Liver (tissue), 9 donors: Measurements from ENCODE around the gene CAMK1D. TPM values are rescaled to one million over a fixed set of nuclear protein-coding genes. Genes with fewer than 3 reads are reported as not detected.

Experiments used
- DNase-seq: peaks from one replicate; pipeline ENCODE4 v3.0.0-alpha.2; 2017; ENCODE audit warnings: low spot score
- H3K27ac ChIP-seq, 2 donors: one replicate each; pipeline ENCODE4 v1.7.0; 2013; ENCODE audit warnings: inconsistent platforms in 2 of 2, low read length in 2 of 2, control low read depth in 1 of 2, low read depth in 1 of 2, mild to moderate bottlenecking in 1 of 2
- H3K27me3 ChIP-seq, 4 donors: one replicate each; pipeline versions ENCODE4 v1.6.1 to v1.7.0; 2013; ENCODE audit warnings: low read length in 3 of 4, inconsistent platforms in 1 of 4, mild to moderate bottlenecking in 1 of 4, moderate library complexity in 1 of 4; ENCODE audit not compliant: control insufficient read depth in 4 of 4, insufficient read depth in 4 of 4
- H3K36me3 ChIP-seq, 4 donors: one replicate each; pipeline versions ENCODE4 v1.6.1 to v1.7.0; 2013; ENCODE audit warnings: low read length in 3 of 4, mild to moderate bottlenecking in 3 of 4, low read depth in 1 of 4, moderate library complexity in 1 of 4; ENCODE audit not compliant: control insufficient read depth in 4 of 4, insufficient read depth in 3 of 4
- H3K4me1 ChIP-seq, 4 donors: one replicate each; pipeline versions ENCODE4 v1.6.1 to v1.7.0; 2013; ENCODE audit warnings: low read length in 3 of 4, mild to moderate bottlenecking in 3 of 4, moderate library complexity in 1 of 4; ENCODE audit not compliant: control insufficient read depth in 4 of 4, insufficient read depth in 4 of 4
- H3K4me3 ChIP-seq, 3 donors: one replicate each; pipeline versions ENCODE4 v1.6.1 to v1.7.0; 2013; ENCODE audit warnings: low read length in 3 of 3, control low read depth in 1 of 3, low read depth in 1 of 3, mild to moderate bottlenecking in 1 of 3
- H3K9ac ChIP-seq, 2 donors: one replicate each; pipeline ENCODE4 v1.7.0; 2013; ENCODE audit warnings: low read length in 2 of 2, mild to moderate bottlenecking in 2 of 2, moderate library complexity in 2 of 2, control low read depth in 1 of 2, low read depth in 1 of 2
- H3K9me3 ChIP-seq, 4 donors: one replicate each; pipeline versions ENCODE4 v1.6.1 to v1.7.0; 2013; ENCODE audit warnings: low read length in 3 of 4; ENCODE audit not compliant: control insufficient read depth in 4 of 4
- ATF3 ChIP-seq: IDR thresholded peaks from 2 replicates; pipeline ENCODE4 v1.6.1; 2016; ENCODE audit warnings: antibody characterized with exemption
- CTCF ChIP-seq: fragments of 150-350 bp; IDR thresholded peaks from 2 replicates; pipeline ENCODE4 v1.5.1; 2017; ENCODE audit warnings: improper control_type of control experiment, low read depth, low read length; ENCODE audit not compliant: missing input control
- EGR1 ChIP-seq, 2 donors: IDR thresholded peaks; 2 replicates each; pipeline ENCODE4 v1.6.1; 2016 to 2018; ENCODE audit warnings: antibody characterized with exemption in 2 of 2, low read depth in 2 of 2
- FOXA1 ChIP-seq: IDR thresholded peaks from 2 replicates; pipeline ENCODE4 v1.6.1; 2016; ENCODE audit warnings: antibody characterized with exemption
- FOXA2 ChIP-seq: IDR thresholded peaks from 2 replicates; pipeline ENCODE4 v1.6.1; 2016; ENCODE audit warnings: antibody characterized with exemption
- HNF4A ChIP-seq, 2 donors: conservative IDR thresholded peaks; 2 replicates each; pipeline ENCODE4 v1.6.1; 2016; ENCODE audit warnings: antibody characterized with exemption in 2 of 2, mild to moderate bottlenecking in 2 of 2
- HNF4G ChIP-seq: IDR thresholded peaks from 2 replicates; pipeline ENCODE4 v1.6.1; 2016; ENCODE audit warnings: antibody characterized with exemption
- JUND ChIP-seq, 2 donors: IDR thresholded peaks; 2 replicates each; pipeline ENCODE4 v1.6.1; 2016; ENCODE audit warnings: antibody characterized with exemption in 2 of 2
- MAX ChIP-seq: IDR thresholded peaks from 2 replicates; pipeline ENCODE4 v1.6.1; 2016; ENCODE audit warnings: antibody characterized with exemption
- NR2F2 ChIP-seq: IDR thresholded peaks from 2 replicates; pipeline ENCODE4 v1.6.1; 2016; ENCODE audit warnings: antibody characterized with exemption
- RAD21 ChIP-seq, 2 donors: IDR thresholded peaks; 2 replicates each; pipeline ENCODE4 v1.6.1; 2016; ENCODE audit warnings: antibody characterized with exemption in 2 of 2, mild to moderate bottlenecking in 2 of 2
- REST ChIP-seq: IDR thresholded peaks from 2 replicates; pipeline ENCODE4 v1.6.1; 2016; ENCODE audit warnings: antibody characterized with exemption, mild to moderate bottlenecking
- SP1 ChIP-seq: IDR thresholded peaks from 2 replicates; pipeline ENCODE4 v1.6.1; 2018; ENCODE audit warnings: antibody characterized with exemption, mild to moderate bottlenecking
- TAF1 ChIP-seq: conservative IDR thresholded peaks from 2 replicates; pipeline ENCODE4 v1.6.1; 2016; ENCODE audit warnings: antibody characterized with exemption, mild to moderate bottlenecking
- ZBTB33 ChIP-seq: IDR thresholded peaks from 2 replicates; pipeline ENCODE4 v1.6.1; 2016; ENCODE audit warnings: antibody characterized with exemption
- WGBS: extraction: QIAGEN DNeasy Blood & Tissue Kit; methylation state at CpG from one replicate; pipeline ENCODE4 v1.1.7; 2013; 5-methylcytosine and 5-hydroxymethylcytosine counted together
- polyA plus RNA-seq, 2 donors: library from polyadenylated mRNA; stranded (reverse) in 1 of 2; unstranded in 1 of 2; fragments of 200-250 nt in 1 of 2; fragments of >200 nt in 1 of 2; fragmentation: Nextera tagmentation in 1 of 2; extraction: Ambion mirVana in 1 of 2; gene quantifications; one replicate each; pipeline versions ENCODE4 v1.2.1 to v1.2.3, GENCODE V29; 2013 to 2015
- total RNA-seq, 2 donors: library from RNA; depleted of rRNA; stranded (reverse); fragments of >200 nt; gene quantifications; one replicate each; pipeline ENCODE4 v1.2.3, GENCODE V29; 2014
- donor health status: healthy.
- donor health status: healthy.
- donor health status: healthy.
- donor health status: healthy.
- donor health status: healthy.

CAMK1D gene
- total and polyA plus RNA-seq, 4 donors: 2.7 to 10.1 (median 4.2) TPM

- H3K9me3 ChIP-seq: no peaks in the 10 kb centered on the region
- WGBS: 83% methylated on average over 10 of the region's 10 CpGs
- no peaks in the 10 kb centered on the region for H3K36me3 ChIP-seq
- DNase-seq: no peak
- H3K9ac ChIP-seq: no peak overlapping the region
- no peak overlapping the region for H3K4me3 ChIP-seq
- H3K27ac ChIP-seq: peak overlapping the region in 1 of 2 donors; percentile 28
- H3K27me3 ChIP-seq: no peaks in the 10 kb centered on the region
- peaks cover 9 to 22% (median 18%) of the 10 kb centered on the region in 4 donors for H3K4me1 ChIP-seq
- TF ChIP-seq RAD21 (IDR thresholded peaks at IDR 0.05) (peak in 1 of 2 donors; percentile 12), REST (no peak), HNF4A (conservative IDR thresholded peaks at IDR 0.05) (peak in 1 of 2 donors; percentile 10)
These were observed 285.2 kb downstream of the CAMK1D start for GRCh38 chr10:12634621-12634931.

- 87% methylated on average over 10 of the region's 10 CpGs for WGBS
- TF ChIP-seq SP1 (no peak), REST (no peak), MAX (no peak), EGR1 (IDR thresholded peaks at IDR 0.05; ENCODE audit: low read depth in 2 of 2) (no peak), HNF4A (conservative IDR thresholded peaks at IDR 0.05) (no peak), FOXA1 (no peak), FOXA2 (no peak), HNF4G (no peak), ATF3 (no peak), CTCF (no peak), ZBTB33 (no peak), JUND (IDR thresholded peaks at IDR 0.05) (no peak), NR2F2 (no peak), TAF1 (no peak)
- Histone ChIP-seq H3K4me3 (no peak overlapping the region), H3K4me1 (peaks cover 8 to 19% (median 15%) of the 10 kb centered on the region in 4 donors), H3K27me3 (no peaks in the 10 kb centered on the region), H3K9me3 (no peaks in the 10 kb centered on the region), H3K27ac (peak overlapping the region in 1 of 2 donors; percentile 28), H3K36me3 (no peaks in the 10 kb centered on the region), H3K9ac (no peak overlapping the region)
- no peak for DNase-seq
These were observed 285.8 kb downstream of the CAMK1D start for GRCh38 chr10:12635127-12635541.
